PC-3 (cell line): Measurements from ENCODE around the gene SCAMP4. TPM values are rescaled to one million over a fixed set of nuclear protein-coding genes. Genes with fewer than 3 reads are reported as not detected.
"Not testable (repeated sequence)": the region's sequence is repeated elsewhere in the genome, so short reads cannot be mapped to it uniquely, and the experiment has no call there.

Experiments used
- ATAC-seq: fragments of 200-7000 bp; cut with Tn5 transposase; 2 replicates; pipeline ENCODE4 v1.9.1; 2020; ENCODE audit warnings: mild to moderate bottlenecking, moderate library complexity
- BruUV-seq: library from RNA; stranded (reverse); fragments of 400-500 nt; replicated peaks from 2 replicates; lab custom pipeline; 2021; lab: Mats Ljungman, UMichigan
- CTCF ChIA-PET: fragments of 300-600 bp; sonication (Branson Sonifier 250); formaldehyde crosslinking; loops from one replicate; lab custom pipeline; 2022; ENCODE audit warnings: antibody characterized with exemption; lab: Charles Lee
- POLR2A ChIA-PET: fragments of 300-600 bp; sonication (Branson Sonifier 250); formaldehyde crosslinking; loops from one replicate; lab custom pipeline; 2022; ENCODE audit warnings: antibody characterized with exemption; ENCODE audit not compliant: unreplicated experiment; lab: Charles Lee
- DNase-seq: peaks from one replicate; pipeline ENCODE4 v3.0.0-alpha.2; 2015
- H2AFZ ChIP-seq: fragments of 300-600 bp; sonication (generic); 2 replicates; pipeline ENCODE4 v1.6.0; 2016; ENCODE audit warnings: antibody characterized with exemption, low read length
- H3F3A ChIP-seq: fragments of 300-600 bp; sonication (generic); one replicate; pipeline ENCODE4 v1.6.0; 2017; ENCODE audit warnings: antibody characterized with exemption, low read length, control low read depth, mild to moderate bottlenecking; ENCODE audit not compliant: unreplicated experiment
- H3K27ac ChIP-seq: fragments of 300-600 bp; sonication (generic); 2 replicates; pipeline ENCODE4 v1.5.1; 2016; ENCODE audit warnings: mild to moderate bottlenecking, low read length
- H3K27me3 ChIP-seq: fragments of 300-600 bp; sonication (generic); 2 replicates; pipeline ENCODE4 v1.6.1; 2016; ENCODE audit warnings: low read length, mixed read lengths
- H3K36me3 ChIP-seq: fragments of 300-600 bp; sonication (generic); 2 replicates; pipeline ENCODE4 v1.6.1; 2016; ENCODE audit warnings: low read depth, mixed run types, low read length, mixed read lengths
- H3K4me1 ChIP-seq: fragments of 300-600 bp; sonication (generic); 2 replicates; pipeline ENCODE4 v1.5.1; 2016; ENCODE audit warnings: low read length; ENCODE audit not compliant: insufficient read depth
- H3K4me2 ChIP-seq: fragments of 300-600 bp; sonication (generic); 2 replicates; pipeline ENCODE4 v1.6.0; 2016; ENCODE audit warnings: low read length
- H3K4me3 ChIP-seq: fragments of 300-600 bp; sonication (generic); 2 replicates; pipeline ENCODE4 v1.5.1; 2016; ENCODE audit warnings: mild to moderate bottlenecking, low read length, mixed read lengths
- H3K79me2 ChIP-seq: fragments of 300-600 bp; sonication (generic); 2 replicates; pipeline ENCODE4 v1.6.1; 2017; ENCODE audit warnings: low read length, mixed read lengths
- H3K9ac ChIP-seq: fragments of 300-600 bp; sonication (generic); 2 replicates; pipeline ENCODE4 v1.6.0; 2016; ENCODE audit warnings: mild to moderate bottlenecking, low read length
- H3K9me2 ChIP-seq: fragments of 300-600 bp; sonication (generic); replicated peaks from 2 replicates; pipeline ENCODE4 v1.6.1; 2016; ENCODE audit warnings: mixed run types, low read length, mixed read lengths
- H3K9me3 ChIP-seq: fragments of 300-600 bp; sonication (generic); 2 replicates; pipeline ENCODE4 v1.6.1; 2016; ENCODE audit warnings: low read length, mixed read lengths
- H4K20me1 ChIP-seq: fragments of 300-600 bp; sonication (generic); 2 replicates; pipeline ENCODE4 v1.6.1; 2016; ENCODE audit warnings: low read length, mixed read lengths
- EZH2 ChIP-seq: fragments of 300-600 bp; sonication (generic); IDR thresholded peaks from one replicate; pipeline ENCODE4 v1.6.1; 2017; ENCODE audit warnings: antibody characterized with exemption, mild to moderate bottlenecking, low read length; ENCODE audit not compliant: unreplicated experiment
- EZH2phosphoT487 ChIP-seq: fragments of 300-600 bp; sonication (generic); IDR thresholded peaks from 2 replicates; pipeline ENCODE4 v1.6.1; 2018; ENCODE audit warnings: mild to moderate bottlenecking, antibody characterized with exemption, low read length, borderline replicate concordance
- intact Hi-C: fragments of 100-400 bp; cut with micrococcal nuclease; formaldehyde crosslinking; loops from 2 replicates; pipeline ENCODE4 v1.9.0; 2023
- total RNA-seq: library from RNA; depleted of rRNA; stranded (reverse); fragments of >200 nt; gene quantifications from 2 replicates; pipeline ENCODE4 v1.2.3, GENCODE V29; 2014
- TF ChIP-seq, protein P1 (sequence below): fragments of 300-600 bp; sonication (generic); conservative IDR thresholded peaks from 2 replicates; pipeline ENCODE4 v1.5.1; 2017; ENCODE audit warnings: antibody characterized with exemption, low read depth, mild to moderate bottlenecking, low read length

The SCAMP4 gene
- total RNA-seq, 1 experiment from 2014 or later = 61.5 TPM

DNA sequence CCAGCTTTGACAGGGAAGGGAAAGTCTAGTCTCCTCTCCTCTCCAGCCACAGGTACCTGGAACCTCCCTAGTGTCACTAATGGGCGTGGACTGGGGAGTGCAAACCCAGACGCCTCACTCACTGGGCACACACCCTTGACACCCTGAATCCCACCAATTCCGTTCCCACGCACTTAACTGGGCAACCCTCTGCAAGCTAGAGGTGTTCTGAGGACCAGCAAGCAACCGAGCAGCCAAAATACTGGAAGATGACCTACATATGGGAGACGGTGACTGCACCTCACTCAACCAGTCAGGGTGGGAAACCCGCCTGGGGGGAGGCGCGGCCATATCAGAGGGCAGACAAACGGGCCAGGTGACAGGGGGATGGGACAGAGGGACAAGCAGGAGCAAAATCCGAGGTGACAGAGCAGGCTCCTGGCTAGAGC is 20.9 kb upstream of the SCAMP4 start:
- BruUV-seq = TSS peak; percentile 57
- peak overlapping the region; percentile 36; the same call in 1 of the 2 replicates for H2AFZ ChIP-seq
- POLR2A ChIA-PET = no interaction called here

DNA sequence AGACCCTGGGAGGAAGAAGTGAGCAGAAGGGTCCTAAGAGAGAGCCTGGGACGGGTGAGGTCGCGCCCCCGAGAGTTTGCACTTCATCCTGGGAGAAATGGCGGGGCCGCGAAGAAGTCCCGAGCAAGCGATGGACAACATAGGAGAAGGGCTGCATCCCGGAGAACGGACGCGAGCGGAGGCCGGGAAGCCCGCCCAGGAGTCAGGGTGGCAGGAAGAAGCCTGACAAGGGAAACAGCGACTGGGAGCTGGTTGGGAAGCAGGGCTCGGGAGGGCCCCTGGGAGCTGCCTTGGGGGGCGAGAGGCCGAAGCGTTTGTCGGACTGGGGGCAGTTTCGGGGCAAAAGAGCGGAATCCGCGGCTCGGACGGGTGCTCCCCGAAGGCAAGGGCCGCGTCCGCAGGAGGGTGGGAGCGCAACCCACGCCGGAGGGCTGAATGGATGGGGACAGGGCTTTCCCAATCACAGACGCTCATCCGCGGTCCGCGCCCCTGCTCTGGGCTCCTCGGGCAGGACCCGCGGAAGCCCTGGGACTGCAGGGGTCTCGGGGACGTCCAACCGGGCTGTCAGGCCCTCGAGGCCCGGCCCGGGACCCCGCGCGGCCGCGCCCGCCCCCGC is 20.4 kb upstream of the SCAMP4 start:
- Histone ChIP-seq H3K4me2 (peak overlapping the region; percentile 100), H3F3A (no peaks in the 10 kb centered on the region), H2AFZ (peak overlapping the region; percentile 36; the same call in 1 of the 2 replicates), H3K36me3 (no peaks in the 10 kb centered on the region), H3K9me2 (no peaks in the 10 kb centered on the region), H3K79me2 (peaks cover 33% of the 10 kb centered on the region), H3K9ac (peak overlapping the region; percentile 83), H3K27me3 (no peaks in the 10 kb centered on the region), H3K4me1 (peaks cover 8% of the 10 kb centered on the region), H3K4me3 (peak overlapping the region; percentile 82), H4K20me1 (peaks cover 14% of the 10 kb centered on the region; the same call in 1 of the 2 replicates), H3K27ac (peak overlapping the region; percentile 16; the same call in 1 of the 2 replicates), H3K9me3 (no peaks in the 10 kb centered on the region)
- ATAC-seq = peak; percentile 39
- intact Hi-C loops = loop anchor here (1.0 kb wide), 1 partner anchor 20 kb away; the partner anchor contains the start of genes ADAT3 and SCAMP4
- no TSS peak for BruUV-seq
- ChIA-PET CTCF (interaction anchor here (0.6 kb wide), 2 partner anchors 17 to 40 kb away, joined by 3 to 10 read pairs; no protein-coding TSS in a partner anchor), POLR2A (no interaction called here)
- TF ChIP-seq, protein P1, sequence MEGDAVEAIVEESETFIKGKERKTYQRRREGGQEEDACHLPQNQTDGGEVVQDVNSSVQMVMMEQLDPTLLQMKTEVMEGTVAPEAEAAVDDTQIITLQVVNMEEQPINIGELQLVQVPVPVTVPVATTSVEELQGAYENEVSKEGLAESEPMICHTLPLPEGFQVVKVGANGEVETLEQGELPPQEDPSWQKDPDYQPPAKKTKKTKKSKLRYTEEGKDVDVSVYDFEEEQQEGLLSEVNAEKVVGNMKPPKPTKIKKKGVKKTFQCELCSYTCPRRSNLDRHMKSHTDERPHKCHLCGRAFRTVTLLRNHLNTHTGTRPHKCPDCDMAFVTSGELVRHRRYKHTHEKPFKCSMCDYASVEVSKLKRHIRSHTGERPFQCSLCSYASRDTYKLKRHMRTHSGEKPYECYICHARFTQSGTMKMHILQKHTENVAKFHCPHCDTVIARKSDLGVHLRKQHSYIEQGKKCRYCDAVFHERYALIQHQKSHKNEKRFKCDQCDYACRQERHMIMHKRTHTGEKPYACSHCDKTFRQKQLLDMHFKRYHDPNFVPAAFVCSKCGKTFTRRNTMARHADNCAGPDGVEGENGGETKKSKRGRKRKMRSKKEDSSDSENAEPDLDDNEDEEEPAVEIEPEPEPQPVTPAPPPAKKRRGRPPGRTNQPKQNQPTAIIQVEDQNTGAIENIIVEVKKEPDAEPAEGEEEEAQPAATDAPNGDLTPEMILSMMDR = no peak
- TF ChIP-seq EZH2 (no peak), EZH2phosphoT487 (no peak)
- no peak for DNase-seq

More for the DNA sequence above, 20.9 kb upstream of the SCAMP4 start:
- Histone ChIP-seq H3K9me2 (no peaks in the 10 kb centered on the region), H3K9ac (peak overlapping the region; percentile 83), H3K4me2 (peak overlapping the region; percentile 100), H3K27me3 (no peaks in the 10 kb centered on the region), H3K4me1 (peaks cover 8% of the 10 kb centered on the region), H3K9me3 (no peaks in the 10 kb centered on the region), H3K79me2 (peaks cover 33% of the 10 kb centered on the region), H3K4me3 (peak overlapping the region; percentile 82), H3K36me3 (no peaks in the 10 kb centered on the region), H3K27ac (no peak overlapping the region), H3F3A (no peaks in the 10 kb centered on the region), H4K20me1 (peaks cover 14% of the 10 kb centered on the region; the same call in 1 of the 2 replicates)
- CTCF ChIA-PET = interaction anchor here (0.6 kb wide), 1 partner anchor 39 kb away, joined by 3 read pairs; no protein-coding TSS in a partner anchor
- ATAC-seq (peak; percentile 32), DNase-seq (no peak)
- intact Hi-C loops = no loop called here
- TF ChIP-seq, protein P1 = no peak
- no peak for TF ChIP-seq EZH2

DNA sequence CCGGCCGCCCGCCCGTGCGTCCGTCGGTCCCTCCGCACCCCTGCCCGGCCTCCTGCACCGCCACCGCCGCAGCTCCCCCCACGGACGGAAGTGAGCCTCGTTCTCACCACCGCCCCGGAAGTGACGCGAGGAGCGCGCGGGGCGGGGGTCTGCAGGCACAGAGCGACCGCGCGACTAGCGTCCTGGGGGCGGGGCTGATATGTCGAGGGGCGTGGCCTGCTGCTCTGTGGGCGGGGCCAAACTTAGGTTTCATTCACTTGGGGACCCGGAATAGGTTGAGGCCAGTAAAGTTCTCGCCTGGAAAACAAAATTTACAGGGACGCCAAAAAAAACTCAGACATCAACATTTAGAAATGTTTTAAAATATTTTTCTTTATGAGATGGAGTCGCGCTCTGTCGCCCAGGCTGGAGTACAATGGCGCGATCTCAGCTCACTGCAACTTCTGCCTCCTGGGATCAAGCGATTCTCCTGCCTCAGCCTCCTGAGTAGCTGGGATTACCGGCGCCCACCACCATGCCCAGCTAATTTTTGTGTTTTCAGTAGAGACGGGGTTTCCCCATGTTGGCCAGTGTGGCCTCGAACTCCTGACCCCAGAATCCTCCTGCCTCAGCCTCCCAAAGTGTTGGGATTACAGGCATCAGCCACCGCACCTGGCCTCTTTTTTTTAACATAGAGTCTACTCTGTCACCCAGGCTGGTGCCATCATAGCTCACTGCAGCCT is 19.6 kb upstream of the SCAMP4 start, which contains the start of gene ABHD17A:
Gene ABHD17A, minus strand, starts transcription at position 99 of the 722 bp plus-strand sequence. CDS start 3,930 bp downstream, outside the sequence.
- peak; percentile 88 for ATAC-seq
- H3K27me3 ChIP-seq, H3K9me2 ChIP-seq, POLR2A ChIA-PET, H3K4me1 ChIP-seq, H3K36me3 ChIP-seq, H3F3A ChIP-seq, BruUV-seq, H3K9me3 ChIP-seq: not testable (repeated sequence)
- Histone ChIP-seq H3K9ac (peak within 1 kb of the TSS; percentile 83), H3K4me2 (peak within 1 kb of the TSS; percentile 100), H3K4me3 (peak within 1 kb of the TSS; percentile 82), H2AFZ (peak within 1 kb of the TSS; percentile 36; the same call in 1 of the 2 replicates), H3K79me2 (peaks cover 33% of the 10 kb centered on the region), H4K20me1 (peaks cover 14% of the 10 kb centered on the region; the same call in 1 of the 2 replicates), H3K27ac (peak within 1 kb of the TSS; percentile 16; the same call in 1 of the 2 replicates)
- intact Hi-C loops = loop anchor here (1.0 kb wide), 1 partner anchor 20 kb away; the partner anchor contains the start of genes ADAT3 and SCAMP4
- DNase-seq = peak; percentile 95
- CTCF ChIA-PET = interaction anchor here (0.6 kb wide), 1 partner anchor 16 kb away, joined by 10 read pairs; no protein-coding TSS in a partner anchor

DNA sequence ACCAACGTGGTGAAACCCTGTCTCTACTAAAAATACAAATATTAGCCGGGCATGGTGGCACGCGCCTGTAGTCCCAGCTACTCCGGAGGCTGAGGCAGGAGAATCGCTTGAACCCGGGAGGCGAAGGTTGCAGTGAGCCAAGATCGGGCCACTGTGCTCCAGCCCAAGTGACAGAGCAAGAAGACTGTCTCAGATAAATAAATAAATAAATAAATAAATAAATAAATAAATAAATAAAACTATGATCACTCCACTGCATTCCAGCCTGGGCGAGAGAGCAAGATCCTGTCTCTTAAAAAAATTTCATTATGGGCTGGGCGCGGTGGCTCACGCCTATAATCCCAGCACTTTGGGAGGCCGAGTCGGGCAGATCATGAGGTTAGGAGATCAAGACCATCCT is 18.8 kb upstream of the SCAMP4 start:
- CTCF ChIA-PET, H3K9me2 ChIP-seq, H3K36me3 ChIP-seq, H3K4me1 ChIP-seq, POLR2A ChIA-PET, H3K27ac ChIP-seq, BruUV-seq, H3K9ac ChIP-seq, intact Hi-C loops, H3K4me3 ChIP-seq, H3K27me3 ChIP-seq, H3F3A ChIP-seq, DNase-seq, ATAC-seq, H2AFZ ChIP-seq, H3K9me3 ChIP-seq, H3K4me2 ChIP-seq: not testable (repeated sequence)
- Histone ChIP-seq H3K79me2 (peaks cover 33% of the 10 kb centered on the region), H4K20me1 (peaks cover 14% of the 10 kb centered on the region; the same call in 1 of the 2 replicates)
